GM10248 (cell line): Measurements from ENCODE around the gene HID1.

Experiments used
- CTCF ChIA-PET: fragments of 300-600 bp; sonication (Branson Sonifier 250); formaldehyde crosslinking; extraction: SDS; loops from one replicate; lab custom pipeline; 2021; ENCODE audit warnings: antibody characterized with exemption; lab: Yijun Ruan, JAX
- POLR2A ChIA-PET: fragments of 350-650 bp; sonication (Branson Sonifier 250); formaldehyde crosslinking; extraction: SDS; loops from one replicate; lab custom pipeline; 2020; ENCODE audit warnings: antibody characterized with exemption; lab: Yijun Ruan, JAX
- DNase-seq: peaks from one replicate; pipeline ENCODE4 v3.0.0; 2012; ENCODE audit errors: extremely low spot score
- TF ChIP-seq, protein P1 (sequence below): IDR thresholded peaks from 2 replicates; pipeline ENCODE4 v1.5.1; 2012; ENCODE audit warnings: mild to moderate bottlenecking, low read depth; ENCODE audit errors: extremely low read depth, missing control alignments, control extremely low read depth

Gene HID1

DNA sequence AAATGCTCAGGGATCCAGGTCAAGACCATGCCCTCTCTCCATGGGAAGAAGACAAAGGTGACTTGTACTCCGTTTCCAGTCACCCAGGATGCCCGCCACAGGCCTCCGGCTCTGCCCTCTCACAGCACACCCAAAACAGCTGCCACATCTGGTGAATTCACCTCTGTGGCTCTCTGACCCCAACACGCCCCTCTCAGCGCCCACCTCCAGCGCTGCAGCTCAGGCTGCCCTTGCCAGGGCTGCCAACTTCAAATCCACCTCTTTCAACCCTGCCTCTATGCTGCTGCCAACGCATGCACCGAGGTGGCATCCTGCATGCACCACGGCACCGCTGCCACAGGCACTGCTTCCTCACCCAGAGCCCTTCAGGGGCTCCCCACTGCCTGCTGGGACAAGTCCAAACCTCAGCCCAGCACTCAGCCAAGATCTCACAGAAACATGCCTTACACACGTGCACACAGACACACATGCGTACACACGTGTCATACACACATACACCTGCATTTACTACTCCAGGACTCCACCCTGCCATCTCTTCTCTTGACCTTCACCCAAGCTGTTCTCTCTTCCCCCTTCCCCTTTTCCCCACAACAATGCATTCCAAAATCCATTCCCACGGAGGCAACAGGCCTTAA lies 7.5 kb downstream of the HID1 start:
- ChIA-PET CTCF (interaction anchor here (1.2 to 16.9 kb wide), 4 partner anchors 10 to 236 kb away, joined by 3 to 390 read pairs (median 131); partner anchors contain the start of genes CDR2L, HID1, OTOP2 and OTOP3), POLR2A (no interaction called here)
- DNase-seq: no peak
- TF ChIP-seq, protein P1, sequence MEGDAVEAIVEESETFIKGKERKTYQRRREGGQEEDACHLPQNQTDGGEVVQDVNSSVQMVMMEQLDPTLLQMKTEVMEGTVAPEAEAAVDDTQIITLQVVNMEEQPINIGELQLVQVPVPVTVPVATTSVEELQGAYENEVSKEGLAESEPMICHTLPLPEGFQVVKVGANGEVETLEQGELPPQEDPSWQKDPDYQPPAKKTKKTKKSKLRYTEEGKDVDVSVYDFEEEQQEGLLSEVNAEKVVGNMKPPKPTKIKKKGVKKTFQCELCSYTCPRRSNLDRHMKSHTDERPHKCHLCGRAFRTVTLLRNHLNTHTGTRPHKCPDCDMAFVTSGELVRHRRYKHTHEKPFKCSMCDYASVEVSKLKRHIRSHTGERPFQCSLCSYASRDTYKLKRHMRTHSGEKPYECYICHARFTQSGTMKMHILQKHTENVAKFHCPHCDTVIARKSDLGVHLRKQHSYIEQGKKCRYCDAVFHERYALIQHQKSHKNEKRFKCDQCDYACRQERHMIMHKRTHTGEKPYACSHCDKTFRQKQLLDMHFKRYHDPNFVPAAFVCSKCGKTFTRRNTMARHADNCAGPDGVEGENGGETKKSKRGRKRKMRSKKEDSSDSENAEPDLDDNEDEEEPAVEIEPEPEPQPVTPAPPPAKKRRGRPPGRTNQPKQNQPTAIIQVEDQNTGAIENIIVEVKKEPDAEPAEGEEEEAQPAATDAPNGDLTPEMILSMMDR: no peak

DNA sequence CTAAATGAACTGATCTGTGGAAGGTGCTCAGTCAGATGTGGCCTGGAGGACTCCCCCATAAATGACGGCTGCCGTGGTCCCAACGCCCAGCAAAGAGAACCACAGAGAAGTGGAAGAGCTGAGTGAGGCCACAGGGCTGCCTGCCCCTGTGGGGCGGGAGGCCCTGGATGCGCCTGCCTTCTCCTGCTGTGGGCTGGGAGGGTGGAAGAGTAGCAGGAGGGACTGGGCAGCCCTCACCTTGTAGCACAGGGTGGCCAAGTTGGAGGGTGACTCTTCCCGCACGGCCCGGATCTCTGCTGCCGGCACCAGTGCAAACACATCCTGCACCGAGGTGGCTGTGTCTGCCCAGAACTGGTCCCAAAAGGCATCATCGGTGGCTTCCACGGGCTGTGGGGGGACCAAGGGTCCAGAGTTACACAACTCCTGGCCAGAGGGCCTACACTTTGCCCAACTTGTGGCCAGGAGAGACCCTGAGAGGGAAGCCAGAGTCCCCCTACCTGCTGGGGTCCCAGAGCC lies 8.3 kb downstream of the HID1 start:
- ChIA-PET POLR2A (no interaction called here), CTCF (interaction anchor here (0.9 to 16.9 kb wide), 7 partner anchors 10 to 237 kb away, joined by 3 to 390 read pairs (median 138); partner anchors contain the start of genes HID1, MRPL58, OTOP2 and OTOP3)
- DNase-seq: no peak
- TF ChIP-seq, protein P1: no peak

DNA sequence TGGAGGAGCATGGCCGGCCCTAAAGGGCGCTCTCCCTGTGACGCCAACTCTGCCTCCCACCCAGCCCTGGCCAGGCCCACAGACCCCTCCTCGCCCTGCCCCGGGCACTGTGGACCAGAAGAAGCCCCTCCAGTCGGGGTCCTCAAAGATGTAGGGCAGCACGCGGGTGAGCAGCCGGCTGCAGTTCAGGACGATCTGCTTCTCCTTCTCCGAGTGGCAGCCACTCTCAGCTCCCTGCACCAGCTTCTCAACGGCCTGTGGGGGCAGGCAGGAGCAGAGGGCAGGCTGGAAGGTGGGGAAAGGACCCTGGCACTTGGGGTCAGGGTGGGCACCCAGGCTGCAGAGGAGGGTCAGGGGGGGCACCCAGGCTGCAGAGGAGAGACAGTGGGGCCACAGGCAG lies 8.9 kb downstream of the HID1 start:
- ChIA-PET CTCF (interaction anchor here (0.8 to 16.9 kb wide), 9 partner anchors 11 to 241 kb away, joined by 3 to 390 read pairs (median 114); partner anchors contain the start of genes HID1, MRPL58, OTOP2 and OTOP3), POLR2A (no interaction called here)
- no peak for DNase-seq
- TF ChIP-seq, protein P1: no peak

DNA sequence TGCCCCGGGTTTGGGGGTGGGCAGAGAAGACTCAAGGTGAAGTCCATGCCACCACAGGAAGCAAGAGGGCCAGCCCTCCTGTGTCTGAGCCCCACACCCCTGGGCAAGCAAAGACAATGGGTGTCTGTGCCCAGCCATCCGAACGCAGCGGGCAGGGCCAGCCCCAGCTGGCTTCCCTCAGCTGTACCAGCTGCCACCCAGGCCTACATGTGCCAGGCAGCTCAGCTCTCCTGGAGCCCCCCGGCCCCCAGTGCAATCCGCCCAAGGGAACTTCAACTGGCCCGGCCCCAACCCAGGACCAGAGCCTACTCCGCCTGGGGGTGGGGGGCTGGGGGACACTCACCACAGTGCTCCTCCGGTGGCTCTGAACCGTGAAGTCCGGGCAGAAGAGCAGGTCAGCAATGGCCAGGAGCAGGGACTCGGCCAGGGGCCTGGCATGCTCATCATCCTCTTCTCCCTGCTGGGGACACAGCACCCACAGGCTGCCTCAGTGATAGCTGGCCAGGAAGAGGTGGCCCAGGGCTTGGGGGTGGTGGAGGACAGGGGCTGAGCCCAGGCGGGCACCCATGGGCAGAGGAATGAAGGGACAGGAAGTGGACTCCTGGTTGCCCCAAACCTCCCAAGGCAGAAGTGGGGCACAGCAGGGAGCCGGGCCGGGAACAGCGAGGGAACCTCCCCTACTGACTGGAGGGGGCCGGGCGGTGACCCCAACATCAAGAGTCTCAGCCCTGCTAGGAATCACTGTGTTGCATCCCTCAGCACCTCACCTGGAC lies 9.8 kb downstream of the HID1 start:
- DNase-seq: no peak
- POLR2A ChIA-PET: no interaction called here

DNA sequence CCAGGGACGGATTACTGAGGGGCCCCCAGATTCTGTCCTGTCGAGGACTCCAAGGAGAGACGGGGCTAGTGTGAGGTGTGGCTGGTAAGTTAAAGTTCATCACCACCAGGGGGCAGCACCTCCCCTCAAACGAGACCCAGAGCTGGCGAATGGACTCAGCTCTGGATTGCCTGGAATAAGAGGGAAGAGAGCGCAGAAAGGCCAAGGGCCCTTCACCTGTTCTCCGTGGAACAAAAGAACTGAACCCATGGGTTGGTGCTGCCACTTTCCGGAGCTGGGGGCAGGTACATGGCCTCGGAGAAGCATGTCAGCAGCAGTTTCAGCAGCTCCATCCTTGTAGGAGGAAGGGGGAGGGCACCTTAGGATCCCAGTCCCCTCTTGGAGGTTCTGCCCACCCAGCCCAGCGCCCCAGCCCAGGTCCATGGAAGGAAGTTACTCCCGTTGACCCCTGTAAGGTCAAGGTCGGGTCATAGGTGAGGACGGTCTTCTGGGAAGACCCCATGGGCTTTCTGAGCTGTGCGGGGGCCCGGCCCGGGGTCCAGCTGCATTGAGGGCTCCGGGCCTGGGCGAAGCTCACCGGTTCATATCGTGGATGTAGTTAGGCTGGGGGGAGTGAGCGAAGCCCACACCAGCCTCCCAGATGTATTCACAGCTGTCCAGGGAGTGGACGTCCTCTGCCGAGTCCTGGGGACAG lies 10.8 kb downstream of the HID1 start:
- TF ChIP-seq, protein P1: peak; percentile 74
- DNase-seq: peak; percentile 87
- CTCF ChIA-PET: interaction anchor here (0.7 to 16.9 kb wide), 64 partner anchors 8 to 787 kb away, joined by 3 to 390 read pairs (median 5); partner anchors contain the start of genes CDR2L, FDXR, GRB2 and HID1
- POLR2A ChIA-PET: no interaction called here

More for the DNA sequence above, 9.8 kb downstream of the HID1 start:
- TF ChIP-seq, protein P1: no peak
- CTCF ChIA-PET: interaction anchor here (1.0 to 16.9 kb wide), 34 partner anchors 9 to 449 kb away, joined by 3 to 390 read pairs (median 12); partner anchors contain the start of genes CDR2L, FDXR, HID1 and MIF4GD
